Common myeloid progenitor, CD34-positive (primary cell): ENCODE results near the gene TMEM43.

Experiments
- CTCF ChIA-PET: fragments of 350-600 bp; sonication (Branson Sonifier 250); formaldehyde crosslinking; loops from one replicate; lab custom pipeline; 2021; ENCODE audit warnings: antibody characterized with exemption; lab: Charles Lee
- POLR2A ChIA-PET: fragments of 350-600 bp; sonication (Branson Sonifier 250); formaldehyde crosslinking; loops from one replicate; lab custom pipeline; 2021; ENCODE audit warnings: antibody characterized with exemption; lab: Charles Lee
- DNase-seq, 3 donors: peaks; one replicate each; pipeline versions ENCODE4 v3.0.0 to v3.0.0-alpha.2; 2013
- H3K27ac ChIP-seq, 2 experiments: 1 replicate in 1 of 2; 2 replicates in 1 of 2; pipeline ENCODE4 v1.7.0; 2013; ENCODE audit warnings: inconsistent platforms in 2 of 2, low read length in 2 of 2, mild to moderate bottlenecking in 2 of 2, low read depth in 1 of 2, moderate library complexity in 1 of 2; ENCODE audit not compliant: severe bottlenecking in 2 of 2, insufficient read depth in 1 of 2, poor library complexity in 1 of 2
- H3K27me3 ChIP-seq, 5 experiments: replicated peaks in 2 of 5; 1 replicate in 3 of 5; 2 replicates in 2 of 5; pipeline versions ENCODE4 v1.6.1 to v1.7.0; 2013; ENCODE audit warnings: low read length in 4 of 5, mild to moderate bottlenecking in 2 of 5, moderate library complexity in 2 of 5, inconsistent platforms in 1 of 5; ENCODE audit not compliant: insufficient read depth in 5 of 5, control insufficient read depth in 4 of 5
- H3K36me3 ChIP-seq, 4 experiments: 1 replicate in 2 of 4; 2 replicates in 2 of 4; pipeline versions ENCODE4 v1.6.1 to v1.7.0; 2013; ENCODE audit warnings: low read length in 3 of 4, control low read depth in 1 of 4, mild to moderate bottlenecking in 1 of 4; ENCODE audit not compliant: control insufficient read depth in 4 of 4, insufficient read depth in 4 of 4
- H3K4me1 ChIP-seq, 4 experiments: 1 replicate in 3 of 4; 2 replicates in 1 of 4; pipeline versions ENCODE4 v1.6.1 to v1.7.1; 2013; ENCODE audit warnings: low read length in 3 of 4, mild to moderate bottlenecking in 3 of 4, control low read depth in 1 of 4, inconsistent platforms in 1 of 4, moderate library complexity in 1 of 4; ENCODE audit not compliant: control insufficient read depth in 4 of 4, insufficient read depth in 4 of 4; ENCODE audit errors: control extremely low read depth in 1 of 4
- H3K4me3 ChIP-seq, 7 experiments: 1 replicate in 4 of 7; 2 replicates in 3 of 7; pipeline versions ENCODE4 v1.5.1 to v1.7.0; 2013; ENCODE audit warnings: mild to moderate bottlenecking in 7 of 7, low read length in 6 of 7, moderate library complexity in 6 of 7, inconsistent platforms in 2 of 7, low read depth in 2 of 7, control low read depth in 1 of 7; ENCODE audit not compliant: insufficient read depth in 4 of 7, control insufficient read depth in 1 of 7; ENCODE audit errors: extremely low read depth in 1 of 7
- H3K9me3 ChIP-seq, 5 experiments: 1 replicate in 4 of 5; 2 replicates in 1 of 5; pipeline versions ENCODE4 v1.6.1 to v1.7.1; 2013; ENCODE audit warnings: low read length in 4 of 5, mild to moderate bottlenecking in 2 of 5, inconsistent platforms in 1 of 5, low read depth in 1 of 5, moderate library complexity in 1 of 5; ENCODE audit not compliant: control insufficient read depth in 4 of 5, insufficient read depth in 2 of 5; ENCODE audit errors: control extremely low read depth in 1 of 5
- whole genome bisulfite sequencing: methylation state at CpG from one replicate; pipeline ENCODE4 v1.1.5; 2013; ENCODE audit not compliant: insufficient coverage; 5-methylcytosine and 5-hydroxymethylcytosine counted together

The TMEM43 gene

GRCh38 chr3:14153663-14154062 lies 28.8 kb downstream of the TMEM43 start:
- H3K27ac ChIP-seq, result no peak overlapping the region
- POLR2A ChIA-PET, result no interaction called here
- peaks cover 0 to 2% (median 0%) of the 10 kb centered on the region in 4 experiments for H3K4me1 ChIP-seq
- no peak for DNase-seq
- CTCF ChIA-PET, result interaction anchor here (1.0 to 2.0 kb wide), 7 partner anchors 9 to 78 kb away, joined by 3 to 14 read pairs (median 3); no protein-coding TSS in a partner anchor
- H3K36me3 ChIP-seq, result peaks cover 17 to 74% (median 46%) of the 10 kb centered on the region in 4 experiments
- no peaks in the 10 kb centered on the region for H3K9me3 ChIP-seq
- WGBS, result 97% methylated on average over 6 of the region's 6 CpGs
- H3K27me3 ChIP-seq, result no peaks in the 10 kb centered on the region
- H3K4me3 ChIP-seq, result no peak overlapping the region

- POLR2A ChIA-PET, result no interaction called here
These were observed 29.4 kb downstream of the TMEM43 start for GRCh38 chr3:14154276-14154675.

GRCh38 chr3:14154895-14155440 lies 30.1 kb downstream of the TMEM43 start:
- Histone ChIP-seq H3K4me1 (peaks cover 0 to 2% (median 0%) of the 10 kb centered on the region in 4 experiments), H3K4me3 (no peak overlapping the region), H3K27me3 (no peaks in the 10 kb centered on the region), H3K27ac (no peak overlapping the region), H3K36me3 (peaks cover 18 to 84% (median 56%) of the 10 kb centered on the region in 4 experiments), H3K9me3 (no peaks in the 10 kb centered on the region)
- peak in 2 of 3 donors; percentile 35 to 45 for DNase-seq
- CTCF ChIA-PET, result interaction anchor here (0.8 to 1.9 kb wide), 4 partner anchors 10 to 259 kb away, joined by 3 to 14 read pairs (median 4); no protein-coding TSS in a partner anchor
- POLR2A ChIA-PET, result no interaction called here
- 82% methylated on average over 7 of the region's 7 CpGs for WGBS

More at GRCh38 chr3:14154276-14154675, 29.4 kb downstream of the TMEM43 start:
- no peak overlapping the region for H3K4me3 ChIP-seq
- WGBS, result 97% methylated on average over 5 of the region's 5 CpGs
- DNase-seq, result no peak
- H3K9me3 ChIP-seq, result no peaks in the 10 kb centered on the region
- H3K27me3 ChIP-seq, result no peaks in the 10 kb centered on the region
- no peak overlapping the region for H3K27ac ChIP-seq
- CTCF ChIA-PET, result interaction anchor here (1.0 to 2.0 kb wide), 7 partner anchors 9 to 258 kb away, joined by 3 to 14 read pairs (median 3); no protein-coding TSS in a partner anchor
- peaks cover 0 to 2% (median 0%) of the 10 kb centered on the region in 4 experiments for H3K4me1 ChIP-seq
- peaks cover 19 to 80% (median 49%) of the 10 kb centered on the region in 4 experiments for H3K36me3 ChIP-seq

- Histone ChIP-seq H3K27me3 (no peaks in the 10 kb centered on the region), H3K9me3 (peaks cover 0 to 7% (median 0%) of the 10 kb centered on the region in 5 experiments), H3K4me3 (no peak overlapping the region), H3K27ac (no peak overlapping the region), H3K36me3 (peaks cover 23 to 87% (median 64%) of the 10 kb centered on the region in 4 experiments), H3K4me1 (peaks cover 0 to 2% (median 0%) of the 10 kb centered on the region in 4 experiments)
- no peak for DNase-seq
- POLR2A ChIA-PET, result interaction anchor here (1.7 kb wide), 1 partner anchor 22 kb away, joined by 7 read pairs; the partner anchor contains the start of genes LSM3 and XPC
- WGBS, result 100% methylated on average over 5 of the region's 7 CpGs
- CTCF ChIA-PET, result interaction anchor here (1.7 kb wide), 1 partner anchor 47 kb away, joined by 6 read pairs; no protein-coding TSS in a partner anchor
These were observed 31.3 kb downstream of the TMEM43 start for GRCh38 chr3:14156201-14156600.

- 97% methylated on average over 9 of the region's 13 CpGs for WGBS
- Histone ChIP-seq H3K9me3 (peaks cover 0 to 15% (median 2%) of the 10 kb centered on the region in 5 experiments), H3K4me1 (peaks cover 0 to 2% (median 0%) of the 10 kb centered on the region in 4 experiments), H3K36me3 (peaks cover 20 to 87% (median 68%) of the 10 kb centered on the region in 4 experiments), H3K27me3 (no peaks in the 10 kb centered on the region), H3K4me3 (no peak overlapping the region), H3K27ac (no peak overlapping the region)
- ChIA-PET POLR2A (interaction anchor here (1.7 kb wide), 1 partner anchor 22 kb away, joined by 7 read pairs; the partner anchor contains the start of genes LSM3 and XPC), CTCF (interaction anchor here (1.0 to 1.9 kb wide), 4 partner anchors 10 to 46 kb away, joined by 3 to 7 read pairs (median 5); no protein-coding TSS in a partner anchor)
- DNase-seq, result no peak
These were observed 32.1 kb downstream of the TMEM43 start for GRCh38 chr3:14156843-14157561.

GRCh38 chr3:14157951-14158350 lies 33.1 kb downstream of the TMEM43 start:
- ChIA-PET CTCF (interaction anchor here (1.0 to 2.3 kb wide), 6 partner anchors 10 to 45 kb away, joined by 3 to 8 read pairs (median 5); no protein-coding TSS in a partner anchor), POLR2A (interaction anchor here (1.7 kb wide), 1 partner anchor 21 kb away, joined by 7 read pairs; the partner anchor contains the start of genes LSM3 and XPC)
- Histone ChIP-seq H3K27ac (no peak overlapping the region), H3K4me1 (peaks cover 0 to 2% (median 0%) of the 10 kb centered on the region in 4 experiments), H3K27me3 (no peaks in the 10 kb centered on the region), H3K4me3 (no peak overlapping the region), H3K36me3 (peaks cover 23 to 87% (median 72%) of the 10 kb centered on the region in 4 experiments), H3K9me3 (peaks cover 2 to 24% (median 8%) of the 10 kb centered on the region in 5 experiments)
- 97% methylated on average over 9 of the region's 9 CpGs for WGBS
- DNase-seq, result no peak
